Measurements from ENCODE around the gene QPRT. TPM values are rescaled to one million over a fixed set of nuclear protein-coding genes. Genes with fewer than 3 reads are reported as not detected.

The QPRT gene
- total and polyA plus RNA-seq, 2 donors (not counting 3 experiments of a cell fraction or from before 2014, with no cell fraction given) = 0.40 to 0.44 TPM

GRCh38 chr16:29701214-29701555 lies 22.2 kb downstream of the QPRT start:
- no peak for DNase-seq (ENCODE audit: low read depth, low spot score)
- ChIA-PET CTCF (interaction anchor here (0.7 to 5.3 kb wide), 21 partner anchors 9 to 354 kb away, joined by 3 to 92 read pairs (median 10); partner anchors contain the start of genes KIF22, PAGR1, PRRT2 and TLCD3B), POLR2A (no interaction called here)
- Histone ChIP-seq H4K20me1 (replicated peaks; ENCODE audit: control insufficient read depth, extremely low read depth, insufficient read depth, low read length) (no peaks in the 10 kb centered on the region), H3K27me3 (ENCODE audit: control insufficient read depth in 2 of 2, insufficient read depth in 2 of 2, low read length in 2 of 2) (peaks cover 0 to 1% of the 10 kb centered on the region in 2 experiments), H2AFZ (ENCODE audit: low read depth, low read length) (no peak overlapping the region), H3K4me1 (ENCODE audit: control insufficient read depth, extremely low read depth, insufficient read depth, low read length) (peaks cover 5% of the 10 kb centered on the region), H3K36me3 (ENCODE audit: control insufficient read depth in 2 of 2, extremely low read depth in 1 of 2, insufficient read depth in 2 of 2, low read length in 2 of 2) (no peaks in the 10 kb centered on the region), H3K79me2 (ENCODE audit: control insufficient read depth, insufficient read depth, low read length) (no peaks in the 10 kb centered on the region), H3K9ac (replicated peaks; ENCODE audit: extremely low read depth, insufficient read depth, low read length) (no peak overlapping the region), H3K9me3 (replicated peaks; ENCODE audit: control insufficient read depth, insufficient read depth, low read length) (no peaks in the 10 kb centered on the region), H3K9me1 (replicated peaks; ENCODE audit: control insufficient read depth, extremely low read depth, insufficient read depth, low read length) (no peaks in the 10 kb centered on the region), H3K4me2 (ENCODE audit: insufficient read depth, low read length) (no peak overlapping the region), H3K27ac (ENCODE audit: insufficient read depth, low read depth, low read length) (no peak overlapping the region), H3K4me3 (replicated peaks in 1 of 3; ENCODE audit: insufficient read depth in 1 of 3, low read depth in 1 of 3, low read length in 3 of 3) (no peak overlapping the region)
- dilution Hi-C loops (cut with MboI; ENCODE audit: extremely low pct_ligation_motif_present, low sequenced_read_pairs) (no loop called here), intact Hi-C loops (cut with micrococcal nuclease) (loop anchor here (2.0 to 5.0 kb wide), 2 partner anchors 90 to 106 kb away; partner anchors contain the start of genes KIF22 and MAZ)
- BruUV-seq (replicated peaks) = no TSS peak
- TF ChIP-seq EZH2 (IDR thresholded peaks at IDR 0.05; ENCODE audit: borderline replicate concordance, low read depth, low read length, severe bottlenecking) (no peak), JUN (IDR thresholded peaks at IDR 0.05; ENCODE audit: borderline replicate concordance, insufficient read depth, insufficient read length, low read depth) (no peak), POLR2A (IDR thresholded peaks at IDR 0.05; ENCODE audit: low read depth, low read length) (no peak), POLR2AphosphoS5 (IDR thresholded peaks at IDR 0.05; ENCODE audit: insufficient read depth, low read depth, low read length) (no peak), GATA2 (IDR thresholded peaks at IDR 0.05; ENCODE audit: insufficient read depth, insufficient read length, low read depth, low read length) (no peak), CTCF (IDR thresholded peaks at IDR 0.05; ENCODE audit: extremely low read depth in 1 of 2, insufficient read depth in 1 of 2, low read depth in 1 of 2, low read length in 2 of 2) (no peak), FOS (IDR thresholded peaks at IDR 0.05; ENCODE audit: borderline replicate concordance, insufficient read depth, low read length) (no peak), MAX (IDR thresholded peaks at IDR 0.05; ENCODE audit: insufficient read depth, insufficient read length) (no peak), MYC (IDR thresholded peaks at IDR 0.05; ENCODE audit: low read depth, low read length) (no peak)
- FAIRE-seq = no peak

Data from endothelial cell of umbilical vein (primary cell).